WTC11 (cell line): ENCODE data around the gene PTPRU.

Experiments
- ATF2 ChIP-seq: sonication (generic); formaldehyde crosslinking; IDR thresholded peaks from 2 replicates; pipeline ENCODE4 v1.8.1; 2022; ENCODE audit warnings: low read depth, missing genetic modification reagents, borderline replicate concordance
- CTCF ChIP-seq: fragments of 200-600 bp; IDR thresholded peaks from 2 replicates; pipeline ENCODE4 v1.8.0; 2022; ENCODE audit warnings: antibody characterized with exemption
- ESRRA ChIP-seq: sonication (generic); formaldehyde crosslinking; IDR thresholded peaks from 2 replicates; pipeline ENCODE4 v1.8.1; 2022; ENCODE audit warnings: mild to moderate bottlenecking, missing genetic modification reagents, borderline replicate concordance
- FOXJ3 ChIP-seq: sonication (generic); formaldehyde crosslinking; IDR thresholded peaks from 2 replicates; pipeline ENCODE4 v1.9.0; 2021; ENCODE audit warnings: missing genetic modification reagents, mild to moderate bottlenecking, borderline replicate concordance
- ZNF281 ChIP-seq: sonication (generic); formaldehyde crosslinking; IDR thresholded peaks from 2 replicates; pipeline ENCODE4 v1.8.0; 2023; ENCODE audit warnings: mild to moderate bottlenecking, missing genetic modification reagents

GRCh38 chr1:29330089-29330488 lies 93.8 kb downstream of the PTPRU start:
- TF ChIP-seq ATF2 (no peak), CTCF (no peak), ZNF281 (no peak), FOXJ3 (CRISPR knock-in tag) (no peak), ESRRA (CRISPR knock-in tag) (no peak)
